Measurements from ENCODE around the gene MAGEC2.

DNA sequence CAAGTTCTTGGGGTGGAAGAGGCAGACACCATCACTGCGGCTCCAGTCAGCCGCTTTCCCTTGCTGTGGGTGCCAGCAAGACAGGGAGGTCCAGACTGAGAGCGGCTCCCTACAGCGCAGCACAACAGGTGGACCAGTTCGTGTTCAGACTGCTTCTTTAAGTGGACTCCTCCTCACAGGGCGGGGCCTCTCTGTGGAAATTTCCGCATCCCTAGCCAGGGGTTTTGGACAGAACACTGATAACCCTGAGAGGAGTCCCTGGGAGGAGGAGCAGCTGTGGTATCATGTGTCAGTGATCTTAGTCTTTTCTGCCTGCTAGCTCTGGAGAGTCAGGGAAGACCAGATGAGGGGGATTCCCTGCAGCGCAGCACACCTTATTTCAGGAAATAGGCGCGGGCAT is 48.5 kb downstream of the MAGEC2 start:
- TF ChIP-seq CTCF (IDR thresholded peaks at IDR 0.05; ENCODE audit: low read depth, low read length) (no peak), POLR2A (IDR thresholded peaks at IDR 0.05; ENCODE audit: extremely low read depth, insufficient read length) (no peak)
- TF ChIP-seq, protein P1, sequence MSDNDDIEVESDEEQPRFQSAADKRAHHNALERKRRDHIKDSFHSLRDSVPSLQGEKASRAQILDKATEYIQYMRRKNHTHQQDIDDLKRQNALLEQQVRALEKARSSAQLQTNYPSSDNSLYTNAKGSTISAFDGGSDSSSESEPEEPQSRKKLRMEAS (IDR thresholded peaks at IDR 0.05; ENCODE audit: low read depth, low read length): no peak

All from NB4 (cell line).